ENCODE data around the gene ZNF444.

Gene ZNF444

DNA sequence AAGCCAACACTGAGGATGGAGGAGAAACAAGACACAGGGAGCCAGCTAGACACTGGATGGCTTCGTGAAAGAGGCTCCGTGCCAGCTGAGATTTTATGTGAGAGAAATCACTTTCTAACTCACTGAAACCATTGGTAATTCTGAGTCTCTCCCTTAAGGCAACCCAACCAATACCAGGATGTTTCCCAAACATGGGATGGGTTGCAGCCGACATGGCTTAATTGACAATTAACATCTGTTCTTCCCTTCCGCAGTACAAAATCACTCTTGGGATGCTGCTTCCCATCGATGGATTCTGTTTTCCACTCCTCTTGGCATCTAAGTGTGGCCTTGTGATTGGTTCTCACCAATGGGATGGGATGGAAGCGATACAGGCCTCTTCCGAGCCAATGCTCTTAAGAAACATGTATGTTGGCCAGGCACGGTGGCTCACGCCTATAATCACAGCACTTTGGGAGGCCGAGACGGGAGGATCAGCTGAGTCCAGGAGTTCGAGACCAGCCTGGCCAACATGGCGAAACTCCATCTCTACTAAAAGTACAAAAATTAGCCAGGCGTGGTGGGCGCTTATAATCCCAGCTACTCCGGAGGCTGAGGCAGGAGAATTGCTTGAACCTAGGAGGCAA is 17.7 kb upstream of the ZNF444 start:
- no peak for DNase-seq

DNA sequence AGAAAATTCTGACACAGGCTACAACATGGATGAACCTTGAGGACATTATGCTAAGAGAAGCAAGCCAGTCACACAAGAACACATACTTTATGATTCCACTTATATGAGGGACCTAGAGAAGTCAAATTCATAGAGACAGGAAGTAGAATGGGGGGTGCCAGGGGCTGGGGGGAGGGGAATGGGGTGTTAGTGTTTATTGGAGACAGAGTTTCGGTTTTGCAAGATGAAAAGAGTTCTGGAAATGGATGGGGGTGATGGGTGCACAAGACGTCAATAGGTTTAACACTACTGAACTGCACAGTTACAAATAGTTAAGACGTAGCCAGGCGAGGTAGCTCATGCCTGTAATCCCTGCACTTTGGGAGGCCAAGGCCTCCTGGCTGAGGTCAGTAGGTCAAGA is 16.5 kb upstream of the ZNF444 start:
- no peak for DNase-seq

DNA sequence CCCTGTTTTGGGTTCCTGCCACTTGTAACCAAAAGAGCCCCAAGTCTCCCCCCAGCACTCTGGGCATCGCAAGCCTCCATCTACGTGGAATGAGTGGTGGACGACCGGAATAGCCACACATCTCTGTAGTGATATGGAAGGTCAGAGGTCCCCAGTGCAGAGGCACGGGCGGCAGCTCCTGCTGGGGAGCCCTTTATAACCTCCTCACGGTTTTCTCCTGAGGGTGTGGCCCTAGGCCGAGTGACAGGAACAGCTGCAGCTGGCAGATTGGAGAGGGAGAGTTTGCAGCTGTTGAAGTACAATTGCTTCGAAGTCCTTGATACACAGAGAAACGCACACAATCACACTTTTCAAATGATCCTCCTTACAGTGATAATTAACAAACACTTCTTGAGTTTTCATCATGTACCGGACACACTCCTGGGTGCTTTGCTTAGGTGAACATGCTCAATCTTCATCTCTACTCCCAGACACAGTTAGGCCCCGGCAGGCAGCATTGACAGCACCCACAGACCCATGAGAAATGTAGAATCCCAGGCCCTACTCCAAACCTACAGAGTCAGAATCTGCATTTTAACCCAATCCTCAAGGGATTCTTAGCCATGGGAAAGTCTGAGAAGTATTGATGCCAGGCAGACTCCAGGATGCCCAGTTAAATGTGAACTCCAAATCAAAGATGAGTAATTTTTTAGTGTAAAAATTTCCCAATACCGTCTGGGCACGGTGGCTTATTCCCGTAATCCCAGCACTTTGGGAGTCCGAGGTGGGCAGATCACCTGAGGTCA is 15.1 kb upstream of the ZNF444 start:
- no peak for DNase-seq

DNA sequence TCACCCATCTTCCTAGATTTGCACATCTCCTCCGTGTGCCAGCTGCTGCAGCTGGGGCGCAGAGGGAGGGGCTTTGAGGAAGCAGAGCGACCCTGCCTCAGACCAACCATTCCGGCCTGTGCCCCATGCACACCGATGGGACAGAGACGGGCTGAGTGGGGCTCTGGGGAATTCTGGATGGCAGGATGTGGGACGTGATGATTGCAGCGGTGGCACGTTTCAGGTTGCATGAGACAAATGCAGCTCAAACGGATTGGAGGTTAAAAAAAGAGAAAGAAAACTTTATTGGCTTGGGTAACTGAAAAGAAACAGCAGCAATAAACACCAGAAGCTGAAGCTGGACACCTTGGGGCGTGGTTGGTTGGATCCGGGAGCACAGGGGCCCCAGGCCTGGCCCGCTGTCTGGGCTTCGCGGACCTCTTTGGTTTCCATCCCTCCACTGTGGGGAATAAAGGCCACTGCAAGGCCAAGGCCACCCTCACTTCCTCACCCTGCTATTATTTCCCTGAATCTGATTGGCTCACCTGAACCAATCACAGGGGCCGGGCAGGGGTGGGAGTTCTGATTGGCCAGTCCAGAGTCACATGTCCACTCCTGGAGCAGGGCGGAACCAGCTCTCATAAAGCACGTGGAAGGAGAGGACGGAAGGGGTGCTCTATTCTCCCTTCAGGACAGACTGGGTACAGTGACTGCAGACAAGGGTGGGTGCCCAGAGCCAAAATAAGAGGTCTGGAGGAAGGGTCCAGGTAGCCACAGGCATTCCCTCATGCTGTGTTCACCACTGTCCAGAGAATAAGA is 13.9 kb upstream of the ZNF444 start:
- no peak for DNase-seq

DNA sequence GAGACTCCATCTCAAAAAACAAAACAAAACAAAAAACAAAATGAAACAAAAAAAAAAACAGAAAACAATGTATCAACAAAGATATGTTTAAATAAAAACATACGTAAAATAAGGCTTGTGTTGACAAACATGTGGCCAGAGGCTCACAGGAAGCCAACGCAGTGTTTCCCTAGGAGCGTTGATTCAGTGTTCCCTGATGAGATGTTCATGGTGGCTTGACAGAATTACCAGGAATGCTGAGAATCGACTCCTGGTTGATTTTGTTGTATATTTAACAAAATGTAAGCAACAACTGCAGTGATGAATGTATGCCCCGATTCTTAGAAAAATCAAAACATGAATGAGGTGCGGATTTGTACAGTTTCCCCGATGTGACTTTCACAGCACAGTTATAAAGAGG is 11.1 kb upstream of the ZNF444 start:
- DNase-seq = no peak

DNA sequence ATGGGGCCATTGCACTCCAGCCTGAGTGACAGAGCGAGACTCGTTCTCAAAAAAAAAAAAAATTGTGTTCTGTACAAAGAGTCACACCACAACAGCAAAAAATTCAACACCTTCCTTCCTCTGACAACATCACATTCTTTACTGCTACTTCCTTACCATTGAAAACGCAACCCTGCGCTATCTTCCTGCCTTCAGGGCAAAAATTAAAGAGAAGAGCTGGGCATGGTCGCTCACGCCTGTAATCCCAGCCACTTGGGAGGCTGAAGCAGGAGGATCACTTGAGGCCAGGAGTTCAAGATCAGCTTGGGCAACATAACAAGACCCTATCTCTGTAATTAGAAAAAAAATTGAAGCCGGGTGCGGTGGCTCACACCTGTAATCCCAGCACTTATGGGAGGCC is 9.4 kb upstream of the ZNF444 start:
- no peak for DNase-seq

DNA sequence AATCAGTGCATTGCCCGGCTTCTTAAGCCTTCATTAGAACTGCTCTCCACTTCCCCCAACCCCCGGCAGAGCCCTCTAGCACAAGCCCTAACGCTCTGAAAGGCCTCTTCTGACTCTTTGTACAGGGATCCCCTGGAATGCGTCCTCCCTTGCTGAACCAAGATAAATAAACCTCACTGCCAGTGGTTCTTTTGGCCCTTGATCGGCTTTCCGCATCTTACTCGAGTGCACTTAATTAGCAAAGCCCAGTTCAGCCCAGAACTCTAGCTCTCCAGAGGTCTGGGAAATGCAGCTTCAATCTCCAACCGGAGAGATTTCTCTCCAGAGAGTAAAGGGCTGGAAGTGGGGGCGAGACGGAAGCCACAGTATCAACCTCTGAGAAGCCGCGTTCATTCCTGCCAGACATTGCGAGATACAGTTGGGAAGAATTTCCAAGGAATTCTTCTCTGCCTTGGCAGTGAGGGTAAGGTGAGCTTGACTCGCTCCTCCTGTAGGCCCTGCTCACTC is 8.7 kb upstream of the ZNF444 start:
- DNase-seq = no peak

DNA sequence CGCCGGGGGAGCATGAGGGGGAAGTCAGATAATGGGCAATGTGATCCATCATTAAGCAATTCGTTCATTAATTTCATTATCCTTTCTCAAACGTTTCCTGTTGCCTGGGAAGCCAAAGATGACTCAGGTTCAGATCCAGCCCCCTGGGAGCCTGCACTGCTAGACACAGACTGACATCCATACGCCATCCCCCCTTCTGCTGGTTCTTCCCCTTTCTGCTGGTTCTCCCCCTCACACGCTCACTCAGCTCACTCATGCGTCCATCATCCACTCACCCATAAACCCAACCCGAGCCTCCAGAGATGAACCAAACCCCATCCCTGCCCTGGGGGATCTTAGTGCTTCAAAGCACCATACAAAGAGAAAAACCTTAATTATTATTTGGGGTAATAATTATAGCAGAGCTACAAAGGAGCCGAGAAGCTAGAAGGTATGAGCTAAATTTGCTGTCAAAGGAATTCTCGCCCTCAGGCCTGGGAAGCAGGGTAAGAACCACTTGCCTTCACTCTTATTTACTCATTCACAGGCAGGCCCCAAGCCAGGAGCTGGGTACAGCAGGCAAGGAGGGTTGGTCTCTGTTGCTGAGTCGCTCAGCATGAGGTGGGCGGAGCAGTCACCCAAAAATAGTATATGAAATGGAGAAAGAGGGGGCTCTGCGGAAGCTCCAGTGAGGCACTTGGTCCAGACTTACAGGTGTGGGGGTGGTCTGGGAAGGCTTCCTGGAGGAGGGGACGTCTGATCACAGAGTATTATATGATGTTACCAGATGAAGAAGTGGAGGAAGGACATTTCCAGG is 7.0 kb upstream of the ZNF444 start:
- DNase-seq = no peak

DNA sequence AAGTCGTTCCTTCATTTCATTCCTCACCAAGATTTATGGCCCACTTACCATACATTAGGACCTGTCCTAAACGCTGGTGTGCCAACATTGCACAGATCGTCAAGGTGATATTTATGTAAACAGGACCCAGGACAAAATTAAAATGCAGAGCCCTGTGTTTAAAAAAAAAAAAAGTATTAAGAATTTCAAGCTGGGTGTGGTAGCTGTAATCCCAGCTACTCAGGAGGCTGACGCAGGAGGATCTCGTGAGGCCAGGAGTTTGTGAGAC is 6.5 kb upstream of the ZNF444 start:
- DNase-seq = no peak

DNA sequence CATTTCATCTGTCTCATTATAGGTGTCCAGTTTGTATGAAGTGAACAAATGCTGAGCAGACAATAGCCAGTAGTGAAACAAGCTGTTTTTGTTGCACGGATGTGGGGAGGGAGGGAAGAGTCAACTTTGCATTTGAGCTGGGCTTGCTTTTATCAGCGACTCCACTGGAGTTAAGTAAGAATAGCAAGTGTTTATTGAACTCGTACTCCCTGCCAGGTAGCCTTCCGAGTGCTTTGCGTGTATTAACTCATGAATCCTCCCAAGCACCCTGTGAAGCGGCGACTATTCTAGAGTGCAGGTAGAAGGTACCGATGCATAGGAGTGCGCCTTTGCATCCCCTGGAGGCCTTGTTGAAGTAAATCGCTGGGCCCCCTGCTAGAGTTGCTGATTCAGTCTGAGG is 4.7 kb upstream of the ZNF444 start:
- DNase-seq = no peak

DNA sequence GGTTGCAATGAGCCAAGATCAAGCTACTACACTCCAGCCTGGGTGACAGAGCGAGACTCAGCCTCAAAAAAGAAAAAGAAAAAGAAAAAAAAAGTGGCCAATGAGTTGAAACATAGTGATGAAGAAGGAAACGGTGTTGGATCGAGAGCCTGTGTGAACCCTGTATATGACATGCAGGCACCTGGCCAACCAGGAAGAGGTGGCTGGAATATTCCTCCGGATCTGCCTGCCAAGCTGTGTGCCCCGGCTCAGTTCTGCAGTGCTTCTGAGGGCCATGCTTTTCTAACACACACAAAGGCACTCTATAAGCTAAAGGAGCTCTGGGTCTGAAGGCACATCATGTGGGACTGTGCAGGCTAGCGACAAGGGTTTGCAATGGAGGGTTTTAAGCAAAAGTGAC is 3.7 kb upstream of the ZNF444 start:
- no peak for DNase-seq

DNA sequence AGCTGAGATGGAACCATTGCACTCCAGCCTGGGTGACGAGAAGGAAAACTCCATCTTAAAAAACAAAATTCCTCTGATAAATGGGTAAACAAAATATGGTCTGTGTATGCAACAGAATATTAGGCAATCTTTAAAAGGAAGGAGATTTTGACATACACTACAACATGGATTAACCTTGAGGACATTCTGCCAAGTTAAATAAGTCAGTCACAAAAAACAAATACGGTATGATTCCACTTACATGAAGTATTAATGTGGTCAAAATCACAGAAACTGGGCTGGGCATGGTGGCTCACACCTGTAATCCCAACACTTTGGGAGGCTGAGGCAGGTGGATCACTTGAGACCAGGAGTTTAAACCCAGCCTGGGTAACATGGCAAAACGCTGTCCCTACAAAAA is 3.0 kb upstream of the ZNF444 start:
- no peak for DNase-seq

DNA sequence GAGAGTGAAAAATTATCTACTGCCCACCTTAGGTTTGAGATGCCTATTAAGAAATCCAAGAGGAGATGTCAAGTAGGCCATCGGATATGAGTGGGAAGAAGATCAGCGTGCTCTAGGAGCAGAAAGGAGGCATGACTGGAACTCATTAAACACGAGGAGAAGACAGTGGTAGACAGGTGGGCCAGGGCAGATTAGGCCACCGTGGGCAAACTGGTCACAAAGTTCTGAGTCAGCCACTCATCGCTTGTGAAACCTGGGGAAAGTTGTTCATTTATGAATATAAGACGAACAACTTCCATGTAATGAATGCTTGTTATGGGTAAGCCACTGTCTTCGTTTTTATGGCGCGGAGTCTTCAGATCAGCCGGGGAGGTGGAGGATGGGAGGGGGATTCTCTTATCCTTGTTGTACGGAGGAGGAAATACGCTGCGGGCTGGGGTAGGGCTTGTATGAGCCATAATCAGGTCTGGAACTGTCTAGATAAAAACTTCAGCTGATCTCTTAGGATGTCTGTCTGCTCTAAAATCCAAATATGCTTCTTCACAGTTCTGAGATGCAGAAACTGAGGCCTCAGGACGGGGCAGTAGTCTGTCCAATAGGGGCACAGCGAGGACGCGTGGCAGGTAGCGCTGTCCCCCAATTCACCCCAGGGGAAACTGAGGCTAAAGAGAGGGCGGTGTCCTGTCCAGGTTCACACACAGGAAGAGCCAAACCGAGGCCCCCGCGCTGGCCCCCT is 1.1 kb upstream of the ZNF444 start:
- DNase-seq = no peak

DNA sequence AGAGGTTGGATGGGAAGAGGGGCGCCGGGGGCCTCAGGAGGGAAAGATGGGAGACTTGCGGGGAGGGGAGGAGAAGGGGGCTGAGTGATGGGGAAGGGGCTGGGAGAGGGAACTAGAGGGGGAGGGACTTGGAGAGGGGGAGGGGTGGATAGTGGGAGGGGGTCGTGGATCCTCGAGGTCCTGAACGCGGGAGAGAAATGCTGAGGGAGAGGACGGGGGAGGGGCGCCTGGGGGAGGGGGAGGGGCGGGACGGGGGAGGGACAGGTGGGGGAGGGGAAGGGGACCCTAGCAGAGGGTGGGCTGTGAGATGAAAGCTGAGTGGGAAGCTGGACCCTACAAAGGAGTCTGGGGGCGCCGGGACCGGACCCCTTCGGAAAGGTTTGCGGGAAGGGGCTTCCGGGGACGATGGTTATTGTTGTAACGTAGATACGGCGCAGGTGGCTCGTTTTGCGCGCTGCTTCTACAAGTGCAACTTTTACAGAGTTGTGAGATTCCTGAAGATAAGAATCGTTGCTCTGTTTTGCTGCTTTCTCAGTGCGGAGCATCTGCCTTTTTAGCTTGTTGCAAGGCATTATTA is 418 bp downstream of the ZNF444 start:
- DNase-seq = no peak

DNA sequence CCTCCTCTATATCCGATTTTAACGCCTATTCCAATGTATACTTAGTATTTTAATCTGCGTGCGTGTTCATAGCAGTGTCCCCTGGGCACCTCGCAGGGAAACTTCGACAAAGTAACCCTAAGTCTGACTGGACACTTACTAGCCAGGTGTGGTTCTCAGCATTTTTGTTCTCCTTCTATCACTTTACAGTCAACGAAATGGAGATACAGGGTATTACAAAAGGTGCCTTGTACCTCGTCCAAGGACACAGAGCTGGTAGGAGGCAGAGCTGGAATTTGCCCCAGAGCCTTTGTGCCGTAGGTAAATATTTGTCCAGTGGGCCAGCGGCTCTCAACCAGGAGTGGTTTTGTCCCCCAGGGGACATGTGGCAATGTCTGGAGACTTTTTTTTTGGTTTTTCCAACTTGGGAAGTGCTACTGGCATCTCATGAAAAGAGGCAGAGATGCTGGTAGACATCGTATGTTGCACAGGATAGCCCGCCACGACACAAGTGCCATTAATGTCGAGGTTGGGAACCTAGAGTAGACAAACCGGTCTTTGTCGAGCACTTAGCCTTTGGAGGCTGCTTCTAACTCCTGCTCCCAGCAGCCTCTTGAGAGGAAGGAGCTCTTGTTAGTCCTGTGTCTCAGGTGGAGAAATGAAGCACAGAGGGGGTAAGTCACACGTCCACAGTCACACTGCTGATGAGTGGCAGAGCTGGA is 1.1 kb downstream of the ZNF444 start:
- no peak for DNase-seq

DNA sequence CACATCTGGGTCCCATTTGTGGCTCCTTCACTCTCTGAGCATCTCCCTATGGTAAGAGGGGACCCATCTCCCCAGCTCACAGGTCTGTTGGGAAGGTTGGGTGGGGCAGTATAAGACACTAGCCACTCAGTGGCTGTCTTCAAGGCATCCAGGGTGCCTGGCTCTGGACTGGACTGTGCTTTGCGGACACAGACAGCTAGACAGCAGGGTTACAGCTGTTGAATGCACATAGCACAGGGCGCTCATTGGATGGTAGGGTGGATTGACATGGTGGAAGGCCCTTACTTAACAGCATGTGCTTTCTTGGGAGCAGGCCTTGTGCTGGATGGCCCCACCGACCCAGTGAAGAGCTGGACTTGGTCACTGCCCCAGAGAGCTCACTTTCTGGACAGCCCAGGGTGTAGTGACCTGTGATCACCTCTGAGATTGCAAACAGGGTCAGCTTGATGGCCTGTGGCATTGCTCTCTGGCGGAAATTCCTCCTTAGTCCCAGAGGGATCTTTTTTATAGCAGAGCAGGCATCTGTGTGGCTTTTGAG is 1.9 kb downstream of the ZNF444 start:
- no peak for DNase-seq

DNA sequence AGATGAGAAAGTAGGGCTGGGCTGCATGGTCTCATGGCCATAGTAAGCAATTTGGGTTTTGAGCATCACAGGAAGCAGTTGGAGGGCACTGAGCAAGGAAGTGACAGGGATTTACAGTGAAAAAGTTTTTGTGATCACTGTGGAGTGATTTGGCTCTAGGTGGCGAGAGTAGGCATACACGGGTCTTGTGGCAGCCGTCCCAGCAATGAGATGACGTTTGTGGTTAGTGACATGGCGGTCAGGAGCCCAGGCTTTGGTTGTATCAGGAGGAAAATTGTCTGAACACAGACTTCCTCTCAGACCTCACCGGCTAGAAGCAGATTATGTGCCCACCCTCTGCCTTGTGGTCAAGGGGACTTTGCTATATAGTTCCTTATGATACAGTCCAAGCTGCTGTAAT is 3.3 kb downstream of the ZNF444 start:
- DNase-seq = no peak

DNA sequence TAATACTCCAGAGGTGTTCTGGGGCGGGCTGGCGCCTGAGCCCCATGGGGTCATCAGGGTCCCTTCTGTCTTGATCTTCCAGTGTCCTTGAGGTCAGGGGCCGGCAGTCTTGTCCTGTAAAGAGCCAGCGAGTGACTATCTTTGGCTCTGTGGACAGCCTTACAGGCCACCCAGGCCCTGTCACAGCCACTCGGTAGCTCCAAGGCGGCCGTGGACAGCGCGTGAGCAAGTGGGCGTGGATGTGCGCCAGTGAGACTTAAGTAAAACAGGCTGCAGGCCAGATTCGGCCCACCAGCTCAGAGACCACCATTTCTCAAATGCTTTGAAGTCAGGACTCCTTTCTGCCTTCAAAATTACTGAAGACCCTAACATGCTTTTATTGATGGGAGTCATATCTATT is 3.7 kb downstream of the ZNF444 start:
- no peak for DNase-seq

DNA sequence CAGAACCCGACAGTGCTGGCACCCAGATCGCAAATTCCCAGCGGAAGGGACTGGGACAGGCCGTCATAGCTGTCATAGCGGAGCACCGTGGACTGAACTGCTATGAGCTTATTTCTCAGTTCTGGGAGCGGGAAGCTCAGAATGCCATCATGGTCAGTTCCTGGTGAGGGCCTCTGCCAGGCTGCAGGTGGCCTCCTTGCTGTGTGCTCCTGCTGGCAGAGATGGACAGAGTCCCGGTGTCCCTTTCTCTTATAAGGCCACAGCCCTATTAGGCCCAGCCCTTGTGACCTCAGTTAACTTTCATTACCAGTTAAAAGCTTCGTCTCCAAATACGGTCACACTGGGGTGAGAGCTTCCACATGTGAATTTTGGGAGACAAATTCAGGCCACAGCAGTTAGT is 4.6 kb downstream of the ZNF444 start:
- no peak for DNase-seq

DNA sequence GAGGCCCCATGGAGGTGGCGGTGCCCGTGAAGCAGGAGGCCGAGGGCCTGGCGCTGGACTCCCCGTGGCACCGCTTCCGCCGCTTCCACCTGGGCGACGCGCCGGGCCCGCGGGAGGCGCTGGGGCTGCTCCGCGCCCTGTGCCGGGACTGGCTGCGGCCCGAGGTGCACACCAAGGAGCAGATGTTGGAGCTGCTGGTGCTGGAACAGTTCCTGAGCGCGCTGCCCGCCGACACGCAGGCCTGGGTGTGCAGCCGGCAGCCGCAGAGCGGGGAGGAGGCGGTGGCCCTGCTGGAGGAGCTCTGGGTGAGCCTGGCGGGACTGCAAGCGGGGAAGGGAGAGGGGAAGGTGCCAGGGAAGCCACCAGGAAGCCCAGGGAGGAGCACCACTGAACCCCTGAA is 5.8 kb downstream of the ZNF444 start:
- DNase-seq = no peak

DNA sequence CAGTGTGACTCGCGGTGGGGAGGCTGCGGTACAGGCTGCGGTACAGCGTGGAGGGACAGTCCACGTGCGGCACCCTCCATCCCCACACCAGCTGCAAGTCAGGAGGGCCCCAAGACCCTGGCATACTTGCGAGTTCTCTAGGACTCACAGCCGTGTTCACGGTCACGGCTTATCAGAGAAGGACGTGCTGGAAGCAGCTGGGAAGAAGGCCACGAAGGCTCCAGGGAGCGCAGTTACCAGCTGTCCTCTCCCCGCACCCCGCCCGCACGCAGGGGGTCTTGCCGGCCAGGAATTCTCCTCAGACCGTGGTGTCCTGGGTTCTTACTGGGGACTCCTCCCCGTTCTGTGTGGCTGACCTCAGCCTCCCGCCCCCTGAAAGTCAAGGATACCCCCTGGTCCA is 6.2 kb downstream of the ZNF444 start:
- no peak for DNase-seq

Measured in NCI-H1694 treated with DMSO at 0.1 percent for 48 hours (cell line).